ENCODE data around the gene TADA3.

DNA sequence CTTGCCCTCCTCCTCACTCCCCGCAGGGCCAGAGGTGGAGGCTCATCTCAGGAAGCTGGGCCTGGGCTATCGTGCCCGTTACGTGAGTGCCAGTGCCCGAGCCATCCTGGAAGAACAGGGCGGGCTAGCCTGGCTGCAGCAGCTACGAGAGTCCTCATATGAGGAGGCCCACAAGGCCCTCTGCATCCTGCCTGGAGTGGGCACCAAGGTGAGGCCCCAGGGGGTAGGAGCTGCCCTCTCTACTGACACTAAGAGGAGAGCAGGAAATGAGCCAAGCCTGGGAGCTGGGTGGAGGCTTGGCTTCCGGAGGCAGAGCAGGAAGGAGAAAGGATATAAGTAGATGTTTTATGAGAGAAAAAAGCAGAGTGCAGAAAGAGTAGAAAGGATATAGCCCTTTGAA is 37.6 kb downstream of the TADA3 start:
- TF ChIP-seq CTCF (IDR thresholded peaks at IDR 0.05 in 8 of 11, conservative IDR thresholded peaks at IDR 0.05 in 3 of 11), result no peak
- TF ChIP-seq POLR2A (IDR thresholded peaks at IDR 0.05), result no peak
- peak; percentile 37 to 55 (median 54) for TF ChIP-seq POLR2AphosphoS5 (IDR thresholded peaks at IDR 0.05)
